Measurements from ENCODE around the gene MARCKSL1.

DNA sequence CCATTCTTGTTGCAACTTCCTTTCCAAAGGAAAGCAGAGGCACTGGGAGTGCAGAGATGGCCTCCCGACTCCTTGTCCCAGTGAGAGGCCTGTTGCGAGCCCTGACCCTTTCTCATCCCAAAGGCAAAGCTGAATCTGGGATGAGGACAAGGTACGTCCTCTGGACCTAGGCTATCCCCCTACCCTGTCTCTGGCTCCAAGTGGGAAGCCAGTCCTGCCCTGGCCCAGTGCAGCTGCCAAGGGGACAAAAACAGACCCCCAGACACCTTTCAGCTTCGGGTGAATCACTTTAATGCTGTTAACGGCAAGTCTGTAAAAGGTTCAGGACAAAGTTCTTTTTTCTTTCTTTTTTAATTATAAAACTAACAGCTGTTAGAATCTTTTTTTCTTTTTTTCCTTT lies 28.8 kb upstream of the MARCKSL1 start:
- TF ChIP-seq, protein P1, sequence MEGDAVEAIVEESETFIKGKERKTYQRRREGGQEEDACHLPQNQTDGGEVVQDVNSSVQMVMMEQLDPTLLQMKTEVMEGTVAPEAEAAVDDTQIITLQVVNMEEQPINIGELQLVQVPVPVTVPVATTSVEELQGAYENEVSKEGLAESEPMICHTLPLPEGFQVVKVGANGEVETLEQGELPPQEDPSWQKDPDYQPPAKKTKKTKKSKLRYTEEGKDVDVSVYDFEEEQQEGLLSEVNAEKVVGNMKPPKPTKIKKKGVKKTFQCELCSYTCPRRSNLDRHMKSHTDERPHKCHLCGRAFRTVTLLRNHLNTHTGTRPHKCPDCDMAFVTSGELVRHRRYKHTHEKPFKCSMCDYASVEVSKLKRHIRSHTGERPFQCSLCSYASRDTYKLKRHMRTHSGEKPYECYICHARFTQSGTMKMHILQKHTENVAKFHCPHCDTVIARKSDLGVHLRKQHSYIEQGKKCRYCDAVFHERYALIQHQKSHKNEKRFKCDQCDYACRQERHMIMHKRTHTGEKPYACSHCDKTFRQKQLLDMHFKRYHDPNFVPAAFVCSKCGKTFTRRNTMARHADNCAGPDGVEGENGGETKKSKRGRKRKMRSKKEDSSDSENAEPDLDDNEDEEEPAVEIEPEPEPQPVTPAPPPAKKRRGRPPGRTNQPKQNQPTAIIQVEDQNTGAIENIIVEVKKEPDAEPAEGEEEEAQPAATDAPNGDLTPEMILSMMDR (IDR thresholded peaks at IDR 0.05 in 4 of 5, conservative IDR thresholded peaks at IDR 0.05 in 1 of 5) = no peak
- no peak for TF ChIP-seq POLR2A (IDR thresholded peaks at IDR 0.05)

Measured in gastrocnemius medialis (tissue), 4 donors.